ENCODE data around the gene LRR1. TPM values are rescaled to one million over a fixed set of nuclear protein-coding genes. Genes with fewer than 3 reads are reported as not detected.

LRR1 gene
- total and polyA plus RNA-seq, 9 of the 15 experiments (the other 6 are each of a cell fraction or from before 2014, with no cell fraction given) = 26.5 to 58.1 (median 31.8) TPM

- TF ChIP-seq, protein P1, sequence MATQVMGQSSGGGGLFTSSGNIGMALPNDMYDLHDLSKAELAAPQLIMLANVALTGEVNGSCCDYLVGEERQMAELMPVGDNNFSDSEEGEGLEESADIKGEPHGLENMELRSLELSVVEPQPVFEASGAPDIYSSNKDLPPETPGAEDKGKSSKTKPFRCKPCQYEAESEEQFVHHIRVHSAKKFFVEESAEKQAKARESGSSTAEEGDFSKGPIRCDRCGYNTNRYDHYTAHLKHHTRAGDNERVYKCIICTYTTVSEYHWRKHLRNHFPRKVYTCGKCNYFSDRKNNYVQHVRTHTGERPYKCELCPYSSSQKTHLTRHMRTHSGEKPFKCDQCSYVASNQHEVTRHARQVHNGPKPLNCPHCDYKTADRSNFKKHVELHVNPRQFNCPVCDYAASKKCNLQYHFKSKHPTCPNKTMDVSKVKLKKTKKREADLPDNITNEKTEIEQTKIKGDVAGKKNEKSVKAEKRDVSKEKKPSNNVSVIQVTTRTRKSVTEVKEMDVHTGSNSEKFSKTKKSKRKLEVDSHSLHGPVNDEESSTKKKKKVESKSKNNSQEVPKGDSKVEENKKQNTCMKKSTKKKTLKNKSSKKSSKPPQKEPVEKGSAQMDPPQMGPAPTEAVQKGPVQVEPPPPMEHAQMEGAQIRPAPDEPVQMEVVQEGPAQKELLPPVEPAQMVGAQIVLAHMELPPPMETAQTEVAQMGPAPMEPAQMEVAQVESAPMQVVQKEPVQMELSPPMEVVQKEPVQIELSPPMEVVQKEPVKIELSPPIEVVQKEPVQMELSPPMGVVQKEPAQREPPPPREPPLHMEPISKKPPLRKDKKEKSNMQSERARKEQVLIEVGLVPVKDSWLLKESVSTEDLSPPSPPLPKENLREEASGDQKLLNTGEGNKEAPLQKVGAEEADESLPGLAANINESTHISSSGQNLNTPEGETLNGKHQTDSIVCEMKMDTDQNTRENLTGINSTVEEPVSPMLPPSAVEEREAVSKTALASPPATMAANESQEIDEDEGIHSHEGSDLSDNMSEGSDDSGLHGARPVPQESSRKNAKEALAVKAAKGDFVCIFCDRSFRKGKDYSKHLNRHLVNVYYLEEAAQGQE (IDR thresholded peaks at IDR 0.05; ENCODE audit: borderline replicate concordance) = no peak
- TF ChIP-seq, protein P1 (CRISPR knock-in tag; IDR thresholded peaks at IDR 0.05; ENCODE audit: low read depth) = no peak
- TF ChIP-seq PTTG1 (tag; IDR thresholded peaks at IDR 0.05; ENCODE audit: low read depth) (no peak), ZNF407 (IDR thresholded peaks at IDR 0.05; ENCODE audit: low read depth) (no peak), HDGF (IDR thresholded peaks at IDR 0.05) (no peak), HDAC8 (tag; IDR thresholded peaks at IDR 0.05) (no peak), ZNF584 (CRISPR knock-in tag; IDR thresholded peaks at IDR 0.05; ENCODE audit: low read depth) (no peak), FIP1L1 (IDR thresholded peaks at IDR 0.05; ENCODE audit: low read depth, low read length, poor library complexity, severe bottlenecking) (peak; percentile 77)
- TF ChIP-seq, protein P2, sequence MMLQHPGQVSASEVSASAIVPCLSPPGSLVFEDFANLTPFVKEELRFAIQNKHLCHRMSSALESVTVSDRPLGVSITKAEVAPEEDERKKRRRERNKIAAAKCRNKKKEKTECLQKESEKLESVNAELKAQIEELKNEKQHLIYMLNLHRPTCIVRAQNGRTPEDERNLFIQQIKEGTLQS (IDR thresholded peaks at IDR 0.05) = no peak
- TF ChIP-seq, protein P2 (CRISPR knock-in tag; conservative IDR thresholded peaks at IDR 0.05) = no peak
These were observed at the start of gene LRR1 (continued) for GRCh38 chr14:49598485-49599300.

All from K562 (cell line).